Muscle of leg (tissue), 11 donors: ENCODE data around the gene MND1. TPM values are rescaled to one million over a fixed set of nuclear protein-coding genes. Genes with fewer than 3 reads are reported as not detected.

Source experiments
- DNase-seq: peaks from one replicate; pipeline ENCODE4 v3.0.0; 2013
- H3K27ac ChIP-seq: one replicate; pipeline ENCODE4 v1.5.1; 2013; ENCODE audit warnings: mild to moderate bottlenecking, low read length, control low read depth
- H3K27me3 ChIP-seq: one replicate; pipeline ENCODE4 v1.6.1; 2013; ENCODE audit warnings: low read length; ENCODE audit not compliant: control insufficient read depth, insufficient read depth
- H3K36me3 ChIP-seq: one replicate; pipeline ENCODE4 v1.6.1; 2013; ENCODE audit warnings: low read length; ENCODE audit not compliant: control insufficient read depth, insufficient read depth
- H3K4me1 ChIP-seq: one replicate; pipeline ENCODE4 v1.6.1; 2013; ENCODE audit warnings: low read length; ENCODE audit not compliant: control insufficient read depth, insufficient read depth
- H3K4me3 ChIP-seq: one replicate; pipeline ENCODE4 v1.5.1; 2013; ENCODE audit warnings: low read length, control low read depth
- H3K9me3 ChIP-seq: replicated peaks from 2 replicates; pipeline ENCODE4 v1.6.1; 2013; ENCODE audit warnings: low read depth, low read length; ENCODE audit not compliant: control insufficient read depth
- WGBS: methylation state at CpG from one replicate; pipeline ENCODE4 v1.1.5; 2013; ENCODE audit warnings: missing lambda C conversion rate; ENCODE audit not compliant: insufficient coverage; 5-methylcytosine and 5-hydroxymethylcytosine counted together
- polyA plus RNA-seq, 8 donors: library from polyadenylated mRNA; unstranded; fragments of 120-200 nt; gene quantifications; one replicate each; pipeline versions ENCODE4 v1.2.1 to v1.2.3, GENCODE V29; 2013; ENCODE audit warnings: inconsistent platforms in 1 of 8, low replicate concordance in 1 of 8; ENCODE audit not compliant: insufficient read length in 8 of 8, insufficient read depth in 1 of 8
- total RNA-seq: library from RNA; stranded (reverse); fragments of 120-200 nt; gene quantifications from one replicate; pipeline ENCODE4 v1.2.4, GENCODE V29; 2013

Gene MND1
- total and polyA plus RNA-seq, 9 donors = 4.3 to 9.3 (median 7.1) TPM

- no peak overlapping the region for H3K27ac ChIP-seq
- WGBS = no CpG with 5 or more reads among the region's 1 CpG
- no peaks in the 10 kb centered on the region for H3K4me1 ChIP-seq
- no peaks in the 10 kb centered on the region for H3K9me3 ChIP-seq
- no peaks in the 10 kb centered on the region for H3K36me3 ChIP-seq
- H3K4me3 ChIP-seq = no peak overlapping the region
- H3K27me3 ChIP-seq = no peaks in the 10 kb centered on the region
- DNase-seq = no peak
Measured at GRCh38 chr4:153394945-153395344, 50.5 kb downstream of the MND1 start.

GRCh38 chr4:153398713-153399112 lies 54.2 kb downstream of the MND1 start:
- Histone ChIP-seq H3K4me1 (no peaks in the 10 kb centered on the region), H3K9me3 (no peaks in the 10 kb centered on the region), H3K27ac (no peak overlapping the region), H3K27me3 (no peaks in the 10 kb centered on the region), H3K36me3 (no peaks in the 10 kb centered on the region), H3K4me3 (no peak overlapping the region)
- WGBS = no CpG with 5 or more reads among the region's 3 CpGs
- no peak for DNase-seq

GRCh38 chr4:153399358-153399757 lies 54.9 kb downstream of the MND1 start:
- WGBS = no CpG with 5 or more reads among the region's 3 CpGs
- DNase-seq = no peak
- Histone ChIP-seq H3K27ac (no peak overlapping the region), H3K9me3 (no peaks in the 10 kb centered on the region), H3K4me3 (no peak overlapping the region), H3K4me1 (no peaks in the 10 kb centered on the region), H3K36me3 (no peaks in the 10 kb centered on the region), H3K27me3 (no peaks in the 10 kb centered on the region)

GRCh38 chr4:153401501-153401900 lies 57.0 kb downstream of the MND1 start:
- Histone ChIP-seq H3K9me3 (no peaks in the 10 kb centered on the region), H3K4me3 (no peak overlapping the region), H3K27ac (no peak overlapping the region), H3K36me3 (no peaks in the 10 kb centered on the region), H3K4me1 (no peaks in the 10 kb centered on the region), H3K27me3 (no peaks in the 10 kb centered on the region)
- no CpG with 5 or more reads among the region's 1 CpG for WGBS
- no peak for DNase-seq

- no peaks in the 10 kb centered on the region for H3K27me3 ChIP-seq
- H3K4me1 ChIP-seq = no peaks in the 10 kb centered on the region
- H3K4me3 ChIP-seq = no peak overlapping the region
- no peak for DNase-seq
- no peak overlapping the region for H3K27ac ChIP-seq
- no peaks in the 10 kb centered on the region for H3K36me3 ChIP-seq
- H3K9me3 ChIP-seq = no peaks in the 10 kb centered on the region
- WGBS = no CpG with 5 or more reads among the region's 2 CpGs
Measured at GRCh38 chr4:153402366-153402765, 57.9 kb downstream of the MND1 start.

GRCh38 chr4:153403726-153404125 lies 59.2 kb downstream of the MND1 start:
- Histone ChIP-seq H3K4me1 (no peaks in the 10 kb centered on the region), H3K27me3 (no peaks in the 10 kb centered on the region)
- no CpG with 5 or more reads among the region's 1 CpG for WGBS

GRCh38 chr4:153407906-153408305 lies 63.4 kb downstream of the MND1 start:
- no peak for DNase-seq
- Histone ChIP-seq H3K4me3 (no peak overlapping the region), H3K36me3 (no peaks in the 10 kb centered on the region), H3K4me1 (peaks cover 3% of the 10 kb centered on the region), H3K27ac (no peak overlapping the region), H3K9me3 (no peaks in the 10 kb centered on the region), H3K27me3 (no peaks in the 10 kb centered on the region)
- WGBS = 92% methylated on average over 2 of the region's 3 CpGs

More at GRCh38 chr4:153403726-153404125, 59.2 kb downstream of the MND1 start:
- no peak for DNase-seq
- Histone ChIP-seq H3K36me3 (no peaks in the 10 kb centered on the region), H3K4me3 (no peak overlapping the region), H3K27ac (no peak overlapping the region), H3K9me3 (no peaks in the 10 kb centered on the region)

- H3K9me3 ChIP-seq = no peaks in the 10 kb centered on the region
- WGBS = no CpG with 5 or more reads among the region's 3 CpGs
- no peak overlapping the region for H3K4me3 ChIP-seq
- H3K27me3 ChIP-seq = no peaks in the 10 kb centered on the region
- H3K4me1 ChIP-seq = peaks cover 3% of the 10 kb centered on the region
- no peak overlapping the region for H3K27ac ChIP-seq
- no peaks in the 10 kb centered on the region for H3K36me3 ChIP-seq
- DNase-seq = no peak
Measured at GRCh38 chr4:153408932-153409331, 64.4 kb downstream of the MND1 start.

GRCh38 chr4:153409412-153409811 lies 64.9 kb downstream of the MND1 start:
- no peak overlapping the region for H3K4me3 ChIP-seq
- DNase-seq = peak; percentile 56
- WGBS = no CpG with 5 or more reads among the region's 2 CpGs
- H3K9me3 ChIP-seq = no peaks in the 10 kb centered on the region
- no peaks in the 10 kb centered on the region for H3K36me3 ChIP-seq
- H3K27ac ChIP-seq = peak overlapping the region; percentile 18
- H3K4me1 ChIP-seq = peaks cover 3% of the 10 kb centered on the region
- H3K27me3 ChIP-seq = no peaks in the 10 kb centered on the region

GRCh38 chr4:153409924-153410501 lies 65.5 kb downstream of the MND1 start:
- Histone ChIP-seq H3K36me3 (no peaks in the 10 kb centered on the region), H3K27ac (peak overlapping the region; percentile 18), H3K4me3 (no peak overlapping the region), H3K27me3 (no peaks in the 10 kb centered on the region), H3K4me1 (peaks cover 3% of the 10 kb centered on the region), H3K9me3 (no peaks in the 10 kb centered on the region)
- DNase-seq = peak; percentile 72
- WGBS = no CpG with 5 or more reads among the region's 4 CpGs

- H3K27me3 ChIP-seq = no peaks in the 10 kb centered on the region
- peak; percentile 53 for DNase-seq
- H3K27ac ChIP-seq = no peak overlapping the region
- H3K36me3 ChIP-seq = no peaks in the 10 kb centered on the region
- no peaks in the 10 kb centered on the region for H3K9me3 ChIP-seq
- no peak overlapping the region for H3K4me3 ChIP-seq
- H3K4me1 ChIP-seq = peaks cover 3% of the 10 kb centered on the region
Measured at GRCh38 chr4:153413842-153414241, 69.4 kb downstream of the MND1 start.
